GM10266 (cell line): ENCODE results near the gene SLMAP.

Experiments
- DNase-seq: peaks from one replicate; pipeline ENCODE4 v3.0.0; 2012; ENCODE audit errors: extremely low spot score
- TF ChIP-seq, protein P1 (sequence below): IDR thresholded peaks from 2 replicates; pipeline ENCODE4 v1.5.1; 2012; ENCODE audit warnings: mild to moderate bottlenecking, low read depth; ENCODE audit not compliant: control insufficient read depth, insufficient read depth; ENCODE audit errors: missing control alignments

SLMAP gene

DNA sequence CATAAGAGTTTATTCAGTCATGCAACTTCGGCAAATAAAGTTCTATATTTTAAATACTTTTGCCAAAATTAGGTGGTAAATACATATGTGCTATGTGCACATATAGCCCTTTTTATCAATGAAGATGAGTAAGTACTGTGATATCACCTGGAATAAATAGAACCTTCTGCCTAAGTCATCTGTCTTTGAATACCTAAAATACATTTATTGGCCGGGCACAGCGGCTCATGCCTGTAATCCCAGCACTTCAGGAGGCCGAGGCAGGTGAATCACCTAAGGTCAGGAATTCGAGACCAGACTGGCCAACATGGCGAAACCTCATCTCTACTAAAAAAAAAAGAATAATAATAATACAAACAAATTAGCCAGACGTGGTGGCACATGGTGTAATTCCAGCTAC lies 178.3 kb downstream of the SLMAP start:
- no peak for DNase-seq
- TF ChIP-seq, protein P1, sequence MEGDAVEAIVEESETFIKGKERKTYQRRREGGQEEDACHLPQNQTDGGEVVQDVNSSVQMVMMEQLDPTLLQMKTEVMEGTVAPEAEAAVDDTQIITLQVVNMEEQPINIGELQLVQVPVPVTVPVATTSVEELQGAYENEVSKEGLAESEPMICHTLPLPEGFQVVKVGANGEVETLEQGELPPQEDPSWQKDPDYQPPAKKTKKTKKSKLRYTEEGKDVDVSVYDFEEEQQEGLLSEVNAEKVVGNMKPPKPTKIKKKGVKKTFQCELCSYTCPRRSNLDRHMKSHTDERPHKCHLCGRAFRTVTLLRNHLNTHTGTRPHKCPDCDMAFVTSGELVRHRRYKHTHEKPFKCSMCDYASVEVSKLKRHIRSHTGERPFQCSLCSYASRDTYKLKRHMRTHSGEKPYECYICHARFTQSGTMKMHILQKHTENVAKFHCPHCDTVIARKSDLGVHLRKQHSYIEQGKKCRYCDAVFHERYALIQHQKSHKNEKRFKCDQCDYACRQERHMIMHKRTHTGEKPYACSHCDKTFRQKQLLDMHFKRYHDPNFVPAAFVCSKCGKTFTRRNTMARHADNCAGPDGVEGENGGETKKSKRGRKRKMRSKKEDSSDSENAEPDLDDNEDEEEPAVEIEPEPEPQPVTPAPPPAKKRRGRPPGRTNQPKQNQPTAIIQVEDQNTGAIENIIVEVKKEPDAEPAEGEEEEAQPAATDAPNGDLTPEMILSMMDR, result no peak

DNA sequence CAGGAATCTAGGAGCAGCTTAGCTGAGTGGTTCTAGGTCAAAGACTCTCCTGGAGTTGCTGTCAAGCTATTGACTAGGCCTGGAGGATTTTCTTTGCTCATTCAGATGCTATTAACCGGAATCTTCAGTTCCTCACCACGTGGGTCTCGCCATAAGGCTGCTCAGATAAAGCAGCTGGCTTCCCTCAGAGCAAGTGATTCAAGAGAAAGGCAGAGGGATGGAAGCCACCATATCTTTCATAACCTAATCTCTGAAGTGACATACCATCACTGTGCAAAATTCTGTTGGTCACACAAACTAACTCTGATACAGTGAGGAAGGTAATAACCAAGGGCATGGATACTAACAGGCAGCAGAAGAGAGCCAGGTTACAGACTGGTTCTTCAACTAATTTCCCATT lies 179.4 kb downstream of the SLMAP start:
- DNase-seq, result no peak
- TF ChIP-seq, protein P1, result no peak

DNA sequence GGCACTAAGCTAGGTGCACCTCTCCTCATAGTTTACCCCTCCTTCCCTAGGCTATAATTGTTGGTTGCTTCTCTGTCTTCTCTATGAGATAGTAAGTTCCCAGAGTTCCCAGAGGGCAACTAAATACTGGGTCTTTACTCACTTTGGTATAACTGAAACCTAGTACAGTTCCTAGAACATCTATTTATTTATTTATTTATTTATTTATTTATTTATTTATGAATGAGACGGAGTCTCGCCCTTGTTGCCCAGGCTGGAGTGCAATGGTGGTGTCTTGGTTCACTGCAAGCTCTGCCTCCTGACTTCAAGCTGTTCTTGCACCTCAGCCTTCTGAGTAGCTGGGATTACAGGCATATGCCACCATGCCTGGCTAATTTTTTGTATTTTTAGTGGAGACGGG lies 181.0 kb downstream of the SLMAP start:
- TF ChIP-seq, protein P1, result no peak
- no peak for DNase-seq

DNA sequence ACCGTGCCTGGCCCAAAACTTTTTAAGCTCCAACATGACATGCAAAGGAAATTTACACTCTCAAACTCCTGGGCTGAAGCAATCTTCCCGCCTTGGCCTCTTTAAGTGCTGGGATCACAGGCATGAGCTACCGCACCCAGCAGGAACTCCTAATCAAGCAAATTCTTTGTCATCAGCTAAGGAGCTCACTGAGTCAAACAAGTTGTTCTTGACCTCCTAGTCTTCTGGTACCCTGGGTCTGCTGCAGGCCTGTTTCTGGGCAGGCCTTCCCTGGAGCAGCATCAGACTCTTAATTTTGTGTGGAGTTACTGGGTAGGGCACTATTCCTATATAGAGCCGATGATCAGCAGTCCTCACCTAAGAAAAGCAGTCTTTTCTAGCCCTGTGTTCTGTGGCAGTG lies 183.7 kb downstream of the SLMAP start:
- no peak for DNase-seq
- TF ChIP-seq, protein P1, result no peak

DNA sequence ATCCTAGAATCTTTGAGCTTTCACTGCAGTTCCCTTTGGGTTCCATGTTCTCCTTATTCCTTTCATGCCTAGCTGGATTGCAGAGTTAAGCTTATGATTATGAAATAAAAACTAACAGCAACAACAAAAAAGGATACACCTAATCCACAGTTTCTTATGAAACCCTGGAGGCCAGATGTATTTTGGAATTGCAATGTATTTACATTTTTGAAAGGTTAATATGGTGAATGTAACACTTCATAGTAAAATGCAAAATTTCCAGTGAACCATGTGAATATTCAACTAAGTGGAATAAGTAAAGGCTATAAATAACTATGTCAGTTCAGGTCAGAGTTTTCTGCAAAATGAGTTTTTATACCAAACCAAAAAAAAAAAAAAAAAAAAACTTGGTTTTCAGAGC lies 186.3 kb downstream of the SLMAP start:
- no peak for DNase-seq
- TF ChIP-seq, protein P1, result no peak

DNA sequence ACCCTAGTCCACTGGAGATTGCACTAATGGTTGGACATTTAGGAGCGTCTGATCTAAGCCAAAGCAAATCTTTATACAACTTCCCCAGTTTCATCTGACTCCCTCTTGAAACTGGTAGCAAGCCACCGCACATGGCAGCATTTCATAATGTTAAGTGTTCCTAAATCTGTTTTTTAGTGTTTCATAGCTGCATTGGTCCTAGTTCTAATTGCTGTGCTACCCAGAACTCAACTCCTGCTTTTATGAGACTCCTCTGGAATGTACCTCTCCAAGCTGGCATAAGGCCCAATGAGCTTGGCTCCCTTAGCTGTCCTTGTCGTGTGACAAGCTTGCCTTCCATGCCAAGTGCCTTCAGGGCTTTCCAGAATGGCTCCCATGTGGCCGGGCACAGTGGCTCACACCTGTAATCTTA lies 186.8 kb downstream of the SLMAP start:
- DNase-seq, result no peak
- TF ChIP-seq, protein P1, result no peak

DNA sequence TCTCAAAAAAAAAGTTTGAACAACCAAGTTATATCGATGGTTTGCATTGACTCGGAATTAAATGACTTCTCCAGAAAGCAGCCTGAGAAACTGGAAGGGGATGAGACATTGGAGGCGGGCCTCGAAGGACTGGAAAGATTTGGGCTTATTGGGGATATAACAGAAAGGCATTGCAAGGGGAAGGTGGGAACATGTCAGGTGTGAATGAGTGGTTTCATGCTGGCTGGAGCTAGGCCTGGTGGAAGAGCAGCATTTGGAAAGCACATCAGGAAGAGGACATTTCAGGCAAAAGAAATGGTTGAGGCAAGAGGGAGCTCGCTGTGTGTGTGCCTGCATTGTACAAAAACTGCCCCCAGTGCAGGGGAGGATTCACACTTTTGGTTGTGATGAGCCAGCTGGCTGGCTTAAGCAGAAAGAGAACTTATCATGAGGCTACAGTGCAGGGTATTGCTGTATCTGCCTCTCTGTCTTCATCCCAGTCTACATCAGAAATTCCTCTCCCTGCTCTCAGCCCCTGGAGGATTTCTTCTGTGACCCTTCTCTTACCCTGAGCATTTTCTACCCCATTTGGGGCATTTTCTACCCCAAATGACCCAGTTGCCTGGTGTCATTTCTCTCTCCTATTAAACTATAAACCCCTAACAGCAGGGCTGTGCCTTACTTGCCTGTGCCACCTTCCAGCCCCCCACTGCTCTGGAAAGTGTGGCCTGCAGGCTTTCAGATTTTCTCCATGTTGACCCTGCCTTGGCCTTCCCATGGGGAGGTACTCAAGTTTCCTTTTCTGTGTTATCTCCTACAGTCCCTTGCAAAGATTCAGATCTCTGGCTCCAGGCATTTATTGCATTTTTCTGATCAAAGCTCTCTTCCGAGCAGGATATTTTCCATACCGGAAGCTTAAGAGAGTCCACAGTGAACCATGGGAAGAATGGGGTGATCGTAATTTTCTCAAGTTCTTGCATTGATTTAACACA lies 187.7 kb downstream of the SLMAP start:
- TF ChIP-seq, protein P1, result no peak
- DNase-seq, result no peak
